HCT116 (cell line): Measurements from ENCODE around the gene PKHD1. TPM values are rescaled to one million over a fixed set of nuclear protein-coding genes. Genes with fewer than 3 reads are reported as not detected.

Experiments
- ATAC-seq: fragments of 200-7000 bp; cut with Tn5 transposase; 2 replicates; pipeline ENCODE4 v1.9.1; 2020; ENCODE audit warnings: mild to moderate bottlenecking, moderate library complexity
- BruUV-seq: library from RNA; stranded (reverse); fragments of 400-500 nt; replicated peaks from 2 replicates; lab custom pipeline; 2021; lab: Mats Ljungman, UMichigan
- CTCF ChIA-PET: fragments of 300-600 bp; sonication (Branson Sonifier 250); formaldehyde crosslinking; loops from one replicate; lab custom pipeline; 2021; ENCODE audit warnings: antibody characterized with exemption; lab: Charles Lee
- POLR2A ChIA-PET: fragments of 300-600, 350-600 bp; sonication (Branson Sonifier 250); formaldehyde crosslinking; loops from one replicate; lab custom pipeline; 2021; ENCODE audit warnings: antibody characterized with exemption; lab: Charles Lee
- RAD21 ChIA-PET, 2 experiments: fragments of 300-600 bp; sonication (Branson Sonifier 250); formaldehyde crosslinking; loops; one replicate each; lab custom pipeline; 2023; ENCODE audit warnings: low total read pairs in 2 of 2; ENCODE audit not compliant: uncharacterized antibody in 2 of 2, unreplicated experiment in 2 of 2, low non-redundant PET in 1 of 2; lab: Charles Lee
- DNase-seq: peaks from one replicate; pipeline ENCODE4 v3.0.0-alpha.2; 2010; ENCODE audit warnings: low read depth, low spot score
- H2AFZ ChIP-seq: fragments of 200-600 bp; shearing (Covaris generic), sonication (generic); 2 replicates; pipeline ENCODE4 v1.6.1; 2017; ENCODE audit warnings: low read depth, mixed run types, mixed read lengths, antibody characterized with exemption, low read length; ENCODE audit not compliant: poor library complexity, severe bottlenecking
- H3K27ac ChIP-seq: 2 replicates; pipeline ENCODE4 v1.5.1; 2012; ENCODE audit warnings: low read depth, low read length
- H3K27me3 ChIP-seq: fragments of 200-600 bp; sonication (generic); 2 replicates; pipeline ENCODE4 v1.6.1; 2016; ENCODE audit warnings: mixed run types, low read length, mixed read lengths; ENCODE audit not compliant: insufficient read depth
- H3K36me3 ChIP-seq, 2 experiments: fragments of 200-500 bp in 1 of 2; fragments of 200-600 bp in 1 of 2; sonication (Bioruptor generic) in 1 of 2; sonication (generic) in 1 of 2; 2 replicates each; pipeline versions ENCODE4 v1.5.1 to v1.6.1; 2014 to 2016; ENCODE audit warnings: low read length in 2 of 2, inconsistent platforms in 1 of 2, mixed read lengths in 1 of 2, mixed run types in 1 of 2; ENCODE audit not compliant: insufficient read depth in 2 of 2, control insufficient read depth in 1 of 2
- H3K4me1 ChIP-seq, 2 experiments: fragments of 200-600 bp in 1 of 2; sonication (generic) in 1 of 2; 2 replicates each; pipeline versions ENCODE4 v1.5.1 to v1.6.1; 2012 to 2017; ENCODE audit warnings: low read length in 2 of 2, inconsistent platforms in 1 of 2, mild to moderate bottlenecking in 1 of 2, mixed read lengths in 1 of 2, mixed run types in 1 of 2, moderate library complexity in 1 of 2; ENCODE audit not compliant: insufficient read depth in 2 of 2, control insufficient read depth in 1 of 2
- H3K4me2 ChIP-seq: fragments of 200-600 bp; sonication (generic); 2 replicates; pipeline ENCODE4 v1.6.1; 2017; ENCODE audit warnings: mixed run types, low read length, mixed read lengths
- H3K4me3 ChIP-seq, 2 experiments: fragments of 200-600 bp in 1 of 2; sonication (generic) in 1 of 2; replicated peaks in 1 of 2; 2 replicates each; pipeline ENCODE4 v1.5.1; 2011 to 2016; ENCODE audit warnings: low read length in 2 of 2, control low read depth in 1 of 2, low read depth in 1 of 2, mild to moderate bottlenecking in 1 of 2, mixed read lengths in 1 of 2, mixed run types in 1 of 2
- H3K79me2 ChIP-seq: fragments of 200-600 bp; sonication (generic); 2 replicates; pipeline ENCODE4 v1.6.1; 2017; ENCODE audit warnings: mild to moderate bottlenecking, mixed run types, low read length, moderate library complexity, mixed read lengths; ENCODE audit not compliant: insufficient read depth
- H3K9ac ChIP-seq: fragments of 200-600 bp; sonication (generic); 2 replicates; pipeline ENCODE4 v1.6.1; 2016; ENCODE audit warnings: low read length, mixed read lengths
- H3K9me2 ChIP-seq: fragments of 200-600 bp; sonication (generic), shearing (Covaris generic); 2 replicates; pipeline ENCODE4 v1.6.1; 2017; ENCODE audit warnings: mixed run types, mild to moderate bottlenecking, moderate library complexity; ENCODE audit not compliant: insufficient read depth
- H3K9me3 ChIP-seq, 2 experiments: fragments of 200-500 bp in 1 of 2; fragments of 200-600 bp in 1 of 2; sonication (Bioruptor generic) in 1 of 2; sonication (generic) in 1 of 2; 2 replicates each; pipeline ENCODE4 v1.6.1; 2014 to 2017; ENCODE audit warnings: low read length in 2 of 2, mixed read lengths in 2 of 2, inconsistent platforms in 1 of 2, low read depth in 1 of 2, mild to moderate bottlenecking in 1 of 2, mixed run types in 1 of 2, moderate library complexity in 1 of 2; ENCODE audit not compliant: control insufficient read depth in 1 of 2, insufficient read depth in 1 of 2
- H4K20me1 ChIP-seq: fragments of 200-600 bp; sonication (generic), shearing (Covaris generic); 2 replicates; pipeline ENCODE4 v1.6.1; 2017; ENCODE audit warnings: mixed run types, mild to moderate bottlenecking, moderate library complexity; ENCODE audit not compliant: insufficient read depth
- ATF3 ChIP-seq: IDR thresholded peaks from 2 replicates; pipeline ENCODE4 v1.6.1; 2012
- CBX3 ChIP-seq: IDR thresholded peaks from 2 replicates; pipeline ENCODE4 v1.6.1; 2012; ENCODE audit warnings: low read depth
- CEBPB ChIP-seq: IDR thresholded peaks from 2 replicates; pipeline ENCODE4 v1.6.1; 2012; ENCODE audit warnings: low read depth
- EGR1 ChIP-seq: IDR thresholded peaks from 2 replicates; pipeline ENCODE4 v1.6.1; 2012; ENCODE audit warnings: low read depth
- ELF1 ChIP-seq: IDR thresholded peaks from 2 replicates; pipeline ENCODE4 v1.6.1; 2012; ENCODE audit warnings: low read depth, borderline replicate concordance
- EZH2phosphoT487 ChIP-seq: fragments of 200-600 bp; IDR thresholded peaks from 2 replicates; pipeline ENCODE4 v1.6.1; 2018; ENCODE audit warnings: antibody characterized with exemption, borderline replicate concordance
- FOSL1 ChIP-seq: IDR thresholded peaks from 2 replicates; pipeline ENCODE4 v1.6.1; 2012; ENCODE audit warnings: low read depth
- JUND ChIP-seq: IDR thresholded peaks from 2 replicates; pipeline ENCODE4 v1.6.1; 2012
- POLR2A ChIP-seq: IDR thresholded peaks from 2 replicates; pipeline ENCODE4 v1.7.0; 2011; ENCODE audit warnings: borderline replicate concordance; ENCODE audit not compliant: insufficient read depth, insufficient read length; ENCODE audit errors: extremely low read depth
- POLR2AphosphoS5 ChIP-seq: IDR thresholded peaks from 2 replicates; pipeline ENCODE4 v1.6.1; 2011; ENCODE audit warnings: mild to moderate bottlenecking, low read depth, low read length, moderate library complexity
- RAD21 ChIP-seq: IDR thresholded peaks from 2 replicates; pipeline ENCODE4 v1.6.1; 2012; ENCODE audit warnings: low read depth, mild to moderate bottlenecking
- REST ChIP-seq: IDR thresholded peaks from 2 replicates; pipeline ENCODE4 v1.6.1; 2012; ENCODE audit warnings: low read depth
- SIN3A ChIP-seq: IDR thresholded peaks from 2 replicates; pipeline ENCODE4 v1.6.1; 2012; ENCODE audit warnings: low read depth
- SP1 ChIP-seq: IDR thresholded peaks from 2 replicates; pipeline ENCODE4 v1.6.1; 2012; ENCODE audit warnings: low read depth
- SRF ChIP-seq: IDR thresholded peaks from 2 replicates; pipeline ENCODE4 v1.6.1; 2012; ENCODE audit warnings: low read depth
- TCF7L2 ChIP-seq: IDR thresholded peaks from 2 replicates; pipeline ENCODE4 v1.7.0; 2011; ENCODE audit warnings: borderline replicate concordance, inconsistent platforms; ENCODE audit not compliant: insufficient read depth, insufficient read length; ENCODE audit errors: extremely low read depth
- YY1 ChIP-seq: IDR thresholded peaks from 2 replicates; pipeline ENCODE4 v1.6.1; 2011; ENCODE audit warnings: low read length, low read depth, moderate library complexity, mild to moderate bottlenecking; ENCODE audit not compliant: insufficient replicate concordance; ENCODE audit errors: extremely low read depth
- ZBTB33 ChIP-seq: IDR thresholded peaks from 2 replicates; pipeline ENCODE4 v1.6.1; 2011; ENCODE audit warnings: mild to moderate bottlenecking, low read length, moderate library complexity; ENCODE audit not compliant: insufficient replicate concordance; ENCODE audit errors: extremely low read depth
- ZFX ChIP-seq: fragments of 450-650 bp; IDR thresholded peaks from 2 replicates; pipeline ENCODE4 v1.6.1; 2017
- intact Hi-C: fragments of 100-400 bp; cut with micrococcal nuclease; formaldehyde crosslinking; loops from 2 replicates; pipeline ENCODE4 v1.10.0; 2022
- total RNA-seq: library from RNA; stranded (reverse); gene quantifications from one replicate; pipeline ENCODE4 v1.2.1, GENCODE V29; 2021; ENCODE audit not compliant: unreplicated experiment
- TF ChIP-seq, protein P1 (sequence below), 3 experiments: fragments of 200-600 bp in 1 of 3; sonication (generic) in 1 of 3; IDR thresholded peaks in 2 of 3; conservative IDR thresholded peaks in 1 of 3; 2 replicates each; pipeline ENCODE4 v1.5.1; 2012 to 2017; ENCODE audit warnings: low read depth in 2 of 3, low read length in 2 of 3, antibody characterized with exemption in 1 of 3, borderline replicate concordance in 1 of 3, control low read depth in 1 of 3, mild to moderate bottlenecking in 1 of 3, mixed read lengths in 1 of 3, mixed run types in 1 of 3, moderate library complexity in 1 of 3; ENCODE audit not compliant: insufficient read depth in 1 of 3

Gene PKHD1
- total RNA-seq, 1 experiment from 2014 or later = not detected

GRCh38 chr6:51842061-51842803, 245.2 kb downstream of the PKHD1 start:
- H3K4me1 ChIP-seq = no peaks in the 10 kb centered on the region
- H3K27ac ChIP-seq = no peak overlapping the region
- ChIA-PET POLR2A (no interaction called here), RAD21 (no interaction called here), CTCF (no interaction called here)
- no peak overlapping the region for H2AFZ ChIP-seq
- no peaks in the 10 kb centered on the region for H3K27me3 ChIP-seq
- no peaks in the 10 kb centered on the region for H3K79me2 ChIP-seq
- TF ChIP-seq SRF (no peak), POLR2A (no peak), SIN3A (no peak), ZFX (no peak), ATF3 (no peak), TCF7L2 (no peak), CEBPB (no peak), POLR2AphosphoS5 (no peak), EGR1 (no peak), FOSL1 (no peak), YY1 (no peak), CBX3 (no peak), RAD21 (no peak), JUND (no peak), EZH2phosphoT487 (no peak), REST (no peak), ELF1 (no peak), ZBTB33 (no peak), SP1 (no peak)
- TF ChIP-seq, protein P1, sequence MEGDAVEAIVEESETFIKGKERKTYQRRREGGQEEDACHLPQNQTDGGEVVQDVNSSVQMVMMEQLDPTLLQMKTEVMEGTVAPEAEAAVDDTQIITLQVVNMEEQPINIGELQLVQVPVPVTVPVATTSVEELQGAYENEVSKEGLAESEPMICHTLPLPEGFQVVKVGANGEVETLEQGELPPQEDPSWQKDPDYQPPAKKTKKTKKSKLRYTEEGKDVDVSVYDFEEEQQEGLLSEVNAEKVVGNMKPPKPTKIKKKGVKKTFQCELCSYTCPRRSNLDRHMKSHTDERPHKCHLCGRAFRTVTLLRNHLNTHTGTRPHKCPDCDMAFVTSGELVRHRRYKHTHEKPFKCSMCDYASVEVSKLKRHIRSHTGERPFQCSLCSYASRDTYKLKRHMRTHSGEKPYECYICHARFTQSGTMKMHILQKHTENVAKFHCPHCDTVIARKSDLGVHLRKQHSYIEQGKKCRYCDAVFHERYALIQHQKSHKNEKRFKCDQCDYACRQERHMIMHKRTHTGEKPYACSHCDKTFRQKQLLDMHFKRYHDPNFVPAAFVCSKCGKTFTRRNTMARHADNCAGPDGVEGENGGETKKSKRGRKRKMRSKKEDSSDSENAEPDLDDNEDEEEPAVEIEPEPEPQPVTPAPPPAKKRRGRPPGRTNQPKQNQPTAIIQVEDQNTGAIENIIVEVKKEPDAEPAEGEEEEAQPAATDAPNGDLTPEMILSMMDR (IDR thresholded peaks at IDR 0.05 in 2 of 3, conservative IDR thresholded peaks at IDR 0.05 in 1 of 3; ENCODE audit: borderline replicate concordance in 1 of 3, insufficient read depth in 1 of 3, low read depth in 2 of 3, low read length in 2 of 3) = no peak
- H3K36me3 ChIP-seq = no peaks in the 10 kb centered on the region
- no peak for ATAC-seq
- BruUV-seq = no TSS peak
- no peak overlapping the region for H3K9ac ChIP-seq
- no peaks in the 10 kb centered on the region for H3K9me2 ChIP-seq
- intact Hi-C loops = no loop called here
- no peaks in the 10 kb centered on the region for H3K9me3 ChIP-seq
- DNase-seq = no peak
- H4K20me1 ChIP-seq = no peaks in the 10 kb centered on the region
- H3K4me3 ChIP-seq = no peak overlapping the region
- H3K4me2 ChIP-seq = no peak overlapping the region
